Trophoblast cell (in vitro differentiated cells and primary cell): ENCODE measurements around the gene SRSF10. TPM values are rescaled to one million over a fixed set of nuclear protein-coding genes. Genes with fewer than 3 reads are reported as not detected.

Experiments
- DNase-seq, 2 donors: peaks; one replicate each; pipeline ENCODE4 v3.0.0-alpha.2; 2016
- H2AFZ ChIP-seq: 2 replicates; pipeline ENCODE4 v1.6.1; 2013; ENCODE audit warnings: low read length, moderate library complexity, mild to moderate bottlenecking; ENCODE audit not compliant: insufficient read depth, poor library complexity
- H2AK5ac ChIP-seq: 2 replicates; pipeline ENCODE4 v1.6.1; 2013; ENCODE audit warnings: mild to moderate bottlenecking, low read length
- H2BK120ac ChIP-seq: 2 replicates; pipeline ENCODE4 v1.6.1; 2013; ENCODE audit warnings: low read length, mild to moderate bottlenecking, moderate library complexity; ENCODE audit not compliant: insufficient read depth, poor library complexity
- H2BK12ac ChIP-seq: 2 replicates; pipeline ENCODE4 v1.6.1; 2013; ENCODE audit warnings: mild to moderate bottlenecking, low read length, moderate library complexity
- H2BK5ac ChIP-seq: 2 replicates; pipeline ENCODE4 v1.6.1; 2013; ENCODE audit warnings: low read length, low read depth, moderate library complexity, mild to moderate bottlenecking; ENCODE audit not compliant: poor library complexity
- H3K14ac ChIP-seq: 2 replicates; pipeline ENCODE4 v1.6.1; 2013; ENCODE audit warnings: mild to moderate bottlenecking, low read length
- H3K18ac ChIP-seq: 2 replicates; pipeline ENCODE4 v1.6.1; 2013; ENCODE audit warnings: mild to moderate bottlenecking, low read length
- H3K23ac ChIP-seq: 2 replicates; pipeline ENCODE4 v1.6.1; 2013; ENCODE audit warnings: low read length
- H3K27ac ChIP-seq: 2 replicates; pipeline ENCODE4 v1.5.1; 2013; ENCODE audit warnings: low read depth, mild to moderate bottlenecking, inconsistent platforms, low read length, moderate library complexity
- H3K27me3 ChIP-seq: 2 replicates; pipeline ENCODE4 v1.6.1; 2013; ENCODE audit warnings: inconsistent platforms, mild to moderate bottlenecking, low read length, moderate library complexity; ENCODE audit not compliant: insufficient read depth
- H3K36me3 ChIP-seq, 2 experiments: 1 replicate in 1 of 2; 2 replicates in 1 of 2; pipeline ENCODE4 v1.6.1; 2013; ENCODE audit warnings: low read length in 2 of 2, mild to moderate bottlenecking in 2 of 2, moderate library complexity in 1 of 2; ENCODE audit not compliant: insufficient read depth in 2 of 2, control insufficient read depth in 1 of 2
- H3K4ac ChIP-seq: 2 replicates; pipeline ENCODE4 v1.6.1; 2013; ENCODE audit warnings: low read depth, mild to moderate bottlenecking, low read length, moderate library complexity
- H3K4me1 ChIP-seq, 2 experiments: 1 replicate in 1 of 2; 2 replicates in 1 of 2; pipeline ENCODE4 v1.6.1; 2013; ENCODE audit warnings: low read length in 2 of 2, mild to moderate bottlenecking in 2 of 2, moderate library complexity in 1 of 2; ENCODE audit not compliant: insufficient read depth in 2 of 2, control insufficient read depth in 1 of 2
- H3K4me2 ChIP-seq: 2 replicates; pipeline ENCODE4 v1.6.1; 2013; ENCODE audit warnings: inconsistent platforms, mild to moderate bottlenecking, low read length, moderate library complexity
- H3K4me3 ChIP-seq: 2 replicates; pipeline ENCODE4 v1.5.1; 2013; ENCODE audit warnings: mild to moderate bottlenecking, low read depth, low read length, inconsistent platforms
- H3K79me1 ChIP-seq: one replicate; pipeline ENCODE4 v1.6.1; 2013; ENCODE audit warnings: low read length
- H3K79me2 ChIP-seq: 2 replicates; pipeline ENCODE4 v1.6.1; 2013; ENCODE audit warnings: low read length, mild to moderate bottlenecking; ENCODE audit not compliant: control insufficient read depth, insufficient read depth, poor library complexity
- H3K9ac ChIP-seq: 2 replicates; pipeline ENCODE4 v1.6.1; 2013; ENCODE audit warnings: mild to moderate bottlenecking, low read length
- H3K9me3 ChIP-seq: 2 replicates; pipeline ENCODE4 v1.6.1; 2013; ENCODE audit warnings: low read depth, mild to moderate bottlenecking, control low read depth, inconsistent platforms, low read length; ENCODE audit not compliant: insufficient read depth
- H4K12ac ChIP-seq: 2 replicates; pipeline ENCODE4 v1.6.1; 2013; ENCODE audit warnings: low read depth, mild to moderate bottlenecking, low read length, moderate library complexity
- H4K8ac ChIP-seq: 2 replicates; pipeline ENCODE4 v1.6.1; 2013; ENCODE audit warnings: low read depth, mild to moderate bottlenecking, low read length, moderate library complexity
- H4K91ac ChIP-seq: one replicate; pipeline ENCODE4 v1.6.1; 2013; ENCODE audit warnings: low read depth, mild to moderate bottlenecking, low read length, moderate library complexity
- WGBS: extraction: QIAGEN DNeasy Blood & Tissue Kit; methylation state at CpG from one replicate; pipeline ENCODE4 v1.1.7; 2013; ENCODE audit warnings: missing lambda C conversion rate; ENCODE audit not compliant: insufficient read length, insufficient coverage; ENCODE audit errors: extremely low coverage; 5-methylcytosine and 5-hydroxymethylcytosine counted together
- polyA plus RNA-seq: library from polyadenylated mRNA; stranded (reverse); fragments of 200-250 nt; gene quantifications from 2 replicates; pipeline ENCODE4 v1.2.3, GENCODE V29; 2013

Gene SRSF10
- polyA plus RNA-seq: 65.1 and 66.3 TPM in 2 replicates

GRCh38 chr1:23979881-23980727, at the start of gene SRSF10:
TSS of gene SRSF10 (minus strand) at chr1:23980327. CDS start at chr1:23980255, 72 bp downstream.
- H4K91ac ChIP-seq: peak within 1 kb of the TSS; percentile 95
- H3K23ac ChIP-seq: no peak within 1 kb of the TSS
- DNase-seq: peak; percentile 98 to 99
- no peaks in the 10 kb centered on the region for H3K9me3 ChIP-seq
- peak within 1 kb of the TSS; percentile 11 for H2BK12ac ChIP-seq
- H3K4me3 ChIP-seq: peak within 1 kb of the TSS; percentile 98
- peak within 1 kb of the TSS; percentile 98 for H2AK5ac ChIP-seq
- H3K27me3 ChIP-seq: no peaks in the 10 kb centered on the region
- H3K18ac ChIP-seq: peak within 1 kb of the TSS; percentile 100
- H3K14ac ChIP-seq: peak within 1 kb of the TSS; percentile 100
- peak within 1 kb of the TSS; percentile 99 for H3K4ac ChIP-seq
- peak within 1 kb of the TSS; percentile 93 for H2AFZ ChIP-seq
- H2BK120ac ChIP-seq: peak within 1 kb of the TSS; percentile 86
- H3K9ac ChIP-seq: peak within 1 kb of the TSS; percentile 99
- H3K4me1 ChIP-seq: peaks cover 3% of the 10 kb centered on the region in 2 experiments
- peaks cover 17% of the 10 kb centered on the region for H3K79me2 ChIP-seq
- peak within 1 kb of the TSS; percentile 96 for H4K8ac ChIP-seq
- H4K12ac ChIP-seq: peak within 1 kb of the TSS; percentile 99
- peak within 1 kb of the TSS; percentile 95 for H3K27ac ChIP-seq
- H3K79me1 ChIP-seq: peaks cover 8% of the 10 kb centered on the region
- H3K4me2 ChIP-seq: peak within 1 kb of the TSS; percentile 65
- WGBS: no CpG with 5 or more reads among the region's 84 CpGs
- peak within 1 kb of the TSS; percentile 96 for H2BK5ac ChIP-seq
- H3K36me3 ChIP-seq: peaks cover 4 to 7% of the 10 kb centered on the region in 2 experiments

- H3K36me3 ChIP-seq: no peaks in the 10 kb centered on the region
- H3K23ac ChIP-seq: no peak overlapping the region
- peak in 1 of 2 donors; percentile 66 for DNase-seq
These were observed 47.8 kb upstream of the SRSF10 start for GRCh38 chr1:24027838-24028468.

GRCh38 chr1:24022581-24023361, 42.6 kb upstream of the SRSF10 start:
- H3K79me1 ChIP-seq: peaks cover 7% of the 10 kb centered on the region
- no peaks in the 10 kb centered on the region for H3K36me3 ChIP-seq
- no peak overlapping the region for H3K4ac ChIP-seq
- no peak overlapping the region for H2BK120ac ChIP-seq
- H3K14ac ChIP-seq: no peak overlapping the region
- H3K18ac ChIP-seq: peak overlapping the region; percentile 25
- H2AK5ac ChIP-seq: no peak overlapping the region
- no peak overlapping the region for H2AFZ ChIP-seq
- peak overlapping the region; percentile 28 for H2BK5ac ChIP-seq
- H4K91ac ChIP-seq: no peak overlapping the region
- no peak overlapping the region for H2BK12ac ChIP-seq
- no peaks in the 10 kb centered on the region for H3K27me3 ChIP-seq
- H3K9ac ChIP-seq: no peak overlapping the region
- WGBS: no CpG with 5 or more reads among the region's 4 CpGs
- no peaks in the 10 kb centered on the region for H3K79me2 ChIP-seq
- no peaks in the 10 kb centered on the region for H3K9me3 ChIP-seq
- H3K4me3 ChIP-seq: no peak overlapping the region
- H4K8ac ChIP-seq: no peak overlapping the region
- H4K12ac ChIP-seq: no peak overlapping the region
- peak; percentile 68 to 79 for DNase-seq
- peaks cover 21 to 24% of the 10 kb centered on the region in 2 experiments for H3K4me1 ChIP-seq
- H3K27ac ChIP-seq: peak overlapping the region; percentile 80
- H3K23ac ChIP-seq: no peak overlapping the region
- peak overlapping the region; percentile 42 for H3K4me2 ChIP-seq

More at GRCh38 chr1:24027838-24028468, 47.8 kb upstream of the SRSF10 start:
- Histone ChIP-seq H2AK5ac (no peak overlapping the region), H2BK12ac (no peak overlapping the region), H3K27me3 (no peaks in the 10 kb centered on the region), H2AFZ (no peak overlapping the region), H3K9me3 (no peaks in the 10 kb centered on the region), H3K79me2 (no peaks in the 10 kb centered on the region), H3K14ac (no peak overlapping the region), H3K4me1 (peaks cover under 1 to 1% of the 10 kb centered on the region in 2 experiments), H4K91ac (no peak overlapping the region), H2BK120ac (no peak overlapping the region), H3K18ac (no peak overlapping the region), H3K4me2 (no peak overlapping the region), H3K4ac (no peak overlapping the region), H3K4me3 (no peak overlapping the region), H3K79me1 (peaks cover 1% of the 10 kb centered on the region), H3K27ac (no peak overlapping the region), H4K12ac (no peak overlapping the region), H3K9ac (no peak overlapping the region), H4K8ac (no peak overlapping the region), H2BK5ac (no peak overlapping the region)
- WGBS: no CpG with 5 or more reads among the region's 4 CpGs
